K562 (cell line): ENCODE measurements around the gene ATOSA. TPM values are rescaled to one million over a fixed set of nuclear protein-coding genes. Genes with fewer than 3 reads are reported as not detected.

ENCODE experiments used
- BRCA1 ChIP-seq, 2 experiments: fragments of 450-650 bp in 1 of 2; sonication (generic) in 1 of 2; formaldehyde crosslinking in 1 of 2; IDR thresholded peaks; 2 replicates each; pipeline versions ENCODE4 v1.5.0 to v1.6.1; 2017 to 2020; ENCODE audit warnings: mild to moderate bottlenecking in 1 of 2, missing genetic modification reagents in 1 of 2
- DPF2 ChIP-seq: fragments of 450-650 bp; IDR thresholded peaks from 2 replicates; pipeline ENCODE4 v1.6.1; 2016
- ETV1 ChIP-seq: fragments of 450-650 bp; conservative IDR thresholded peaks from 2 replicates; pipeline ENCODE4 v1.6.1; 2016; ENCODE audit warnings: missing genetic modification characterization, control low read depth, low read depth, missing compliant biosample characterization
- FOXM1 ChIP-seq, 2 experiments: fragments of 450-650 bp in 1 of 2; sonication (generic) in 1 of 2; formaldehyde crosslinking in 1 of 2; IDR thresholded peaks; 2 replicates each; pipeline versions ENCODE4 v1.6.1 to v1.9.0; 2017 to 2022; ENCODE audit warnings: low read depth in 2 of 2, mild to moderate bottlenecking in 2 of 2, missing genetic modification reagents in 1 of 2, moderate library complexity in 1 of 2
- MYC ChIP-seq, 2 experiments: fragments of 250-450 bp in 1 of 2; sonication (Bioruptor Pico) in 1 of 2; IDR thresholded peaks; 2 replicates each; pipeline versions ENCODE4 v1.5.1 to v1.6.1; 2012 to 2021; ENCODE audit warnings: low read depth in 2 of 2, borderline replicate concordance in 1 of 2, improper control_type of control experiment in 1 of 2, low read length in 1 of 2, mild to moderate bottlenecking in 1 of 2, moderate library complexity in 1 of 2
- NCOR1 ChIP-seq: fragments of 450-650 bp; IDR thresholded peaks from 2 replicates; pipeline ENCODE4 v1.6.1; 2016; ENCODE audit warnings: mild to moderate bottlenecking, moderate library complexity
- NFIC ChIP-seq: fragments of 450-650 bp; IDR thresholded peaks from 2 replicates; pipeline ENCODE4 v1.6.1; 2017; ENCODE audit warnings: mild to moderate bottlenecking, inconsistent platforms
- RBFOX2 ChIP-seq: fragments of 200-400 bp; formaldehyde crosslinking; IDR thresholded peaks from 2 replicates; pipeline ENCODE4 v1.6.1; 2017; ENCODE audit warnings: low read depth, mild to moderate bottlenecking, low read length, moderate library complexity
- RBM14 ChIP-seq: fragments of 200-400 bp; formaldehyde crosslinking; IDR thresholded peaks from 2 replicates; pipeline ENCODE4 v1.6.1; 2018; ENCODE audit warnings: low read depth, mild to moderate bottlenecking, low read length, moderate library complexity, borderline replicate concordance; ENCODE audit not compliant: insufficient read depth
- RERE ChIP-seq: sonication (generic); formaldehyde crosslinking; IDR thresholded peaks from 2 replicates; pipeline ENCODE4 v1.8.0; 2023; ENCODE audit warnings: missing genetic modification reagents, mild to moderate bottlenecking, borderline replicate concordance
- ZNF274 ChIP-seq: IDR thresholded peaks from 2 replicates; pipeline ENCODE4 v1.6.1; 2011; ENCODE audit warnings: low read depth, mild to moderate bottlenecking, low read length, moderate library complexity, borderline replicate concordance
- polyA plus RNA-seq, 8 experiments: library from polyadenylated mRNA; depleted of rRNA in 4 of 8; stranded (reverse) in 5 of 8; unstranded in 3 of 8; fragments of >200 nt; fragmentation: Nextera tagmentation in 2 of 8; fragmentation: Illumina TruSeq in 1 of 8; extraction: Ambion mirVana in 2 of 8; extraction: Trizol in 1 of 8; gene quantifications; 2 replicates each; pipeline versions ENCODE4 v1.2.1 to v1.2.3, GENCODE V29; 2011 to 2014; ENCODE audit warnings: inconsistent platforms in 1 of 8, missing spikeins in 1 of 8
- total RNA-seq, 7 experiments: library from RNA; depleted of rRNA in 6 of 7; stranded (reverse); fragments of >200 nt in 6 of 7; fragmentation: Illumina TruSeq in 2 of 7; extraction: Trizol in 2 of 7; gene quantifications; 2 replicates each; pipeline versions ENCODE4 v1.2.1 to v1.2.3, GENCODE V29; 2011 to 2021; ENCODE audit warnings: low replicate concordance in 1 of 7
- TF ChIP-seq, protein P1 (sequence below): fragments of 250-450 bp; sonication (Bioruptor Pico); IDR thresholded peaks from 2 replicates; pipeline ENCODE4 v1.5.0; 2021; ENCODE audit warnings: mild to moderate bottlenecking, borderline replicate concordance
- TF ChIP-seq, protein P2 (sequence below): sonication (generic); formaldehyde crosslinking; IDR thresholded peaks from 2 replicates; pipeline ENCODE4 v1.8.1; 2023; ENCODE audit warnings: mild to moderate bottlenecking, missing genetic modification reagents
- TF ChIP-seq, protein P3 (sequence below): fragments of 250-450 bp; sonication (Bioruptor Pico); IDR thresholded peaks from 2 replicates; pipeline ENCODE4 v1.9.0; 2021; ENCODE audit warnings: mild to moderate bottlenecking, inconsistent platforms

Gene ATOSA
- total and polyA plus RNA-seq, 9 of the 15 experiments (the other 6 are each of a cell fraction or from before 2014, with no cell fraction given), result 2.0 to 6.1 (median 3.9) TPM

DNA sequence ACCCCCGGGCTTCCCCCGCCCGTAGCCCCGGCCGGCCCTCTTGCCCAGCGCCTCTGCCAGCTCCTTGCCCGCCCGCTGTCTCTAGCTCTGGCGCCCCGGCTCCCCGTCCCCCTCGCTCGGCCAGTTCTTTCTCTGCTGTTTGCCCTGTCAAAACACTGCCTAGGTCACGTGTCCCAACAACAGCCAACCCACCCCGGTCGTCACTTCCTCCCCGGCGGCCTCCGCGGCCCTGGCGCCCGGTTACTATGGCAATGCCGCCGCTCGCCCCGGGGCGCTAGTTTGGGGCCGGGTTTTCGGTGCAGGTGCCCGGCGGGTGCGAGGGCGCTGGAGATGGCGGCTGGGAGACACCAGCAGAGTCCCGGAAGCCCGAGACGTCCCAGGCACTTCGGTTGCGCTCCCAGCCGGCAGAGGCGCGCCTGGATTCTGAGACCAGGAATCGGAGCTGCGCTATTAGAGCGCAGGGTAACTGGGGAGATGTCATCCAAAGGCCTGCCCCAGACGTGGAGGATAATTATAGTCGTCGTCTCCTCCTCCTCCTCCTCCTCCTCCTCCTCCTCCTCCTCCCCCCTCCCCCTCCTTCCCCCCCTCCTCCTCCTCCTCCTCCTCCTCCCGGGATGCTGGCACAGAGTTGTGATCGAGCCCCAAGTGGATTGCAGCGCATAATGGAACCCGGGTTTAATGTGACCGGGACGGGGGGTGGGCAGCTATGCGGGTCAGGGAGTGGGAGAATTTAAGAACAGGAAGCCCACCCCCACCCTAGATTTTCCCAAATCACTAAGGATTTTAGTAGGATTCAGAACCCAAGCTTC, at the start of gene ATOSA (continued):
- TF ChIP-seq, protein P1, sequence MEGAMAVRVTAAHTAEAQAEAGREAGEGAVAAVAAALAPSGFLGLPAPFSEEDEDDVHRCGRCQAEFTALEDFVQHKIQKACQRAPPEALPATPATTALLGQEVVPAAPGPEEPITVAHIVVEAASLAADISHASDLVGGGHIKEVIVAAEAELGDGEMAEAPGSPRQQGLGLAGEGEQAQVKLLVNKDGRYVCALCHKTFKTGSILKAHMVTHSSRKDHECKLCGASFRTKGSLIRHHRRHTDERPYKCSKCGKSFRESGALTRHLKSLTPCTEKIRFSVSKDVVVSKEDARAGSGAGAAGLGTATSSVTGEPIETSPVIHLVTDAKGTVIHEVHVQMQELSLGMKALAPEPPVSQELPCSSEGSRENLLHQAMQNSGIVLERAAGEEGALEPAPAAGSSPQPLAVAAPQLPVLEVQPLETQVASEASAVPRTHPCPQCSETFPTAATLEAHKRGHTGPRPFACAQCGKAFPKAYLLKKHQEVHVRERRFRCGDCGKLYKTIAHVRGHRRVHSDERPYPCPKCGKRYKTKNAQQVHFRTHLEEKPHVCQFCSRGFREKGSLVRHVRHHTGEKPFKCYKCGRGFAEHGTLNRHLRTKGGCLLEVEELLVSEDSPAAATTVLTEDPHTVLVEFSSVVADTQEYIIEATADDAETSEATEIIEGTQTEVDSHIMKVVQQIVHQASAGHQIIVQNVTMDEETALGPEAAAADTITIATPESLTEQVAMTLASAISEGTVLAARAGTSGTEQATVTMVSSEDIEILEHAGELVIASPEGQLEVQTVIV, result no peak
- TF ChIP-seq, protein P2, sequence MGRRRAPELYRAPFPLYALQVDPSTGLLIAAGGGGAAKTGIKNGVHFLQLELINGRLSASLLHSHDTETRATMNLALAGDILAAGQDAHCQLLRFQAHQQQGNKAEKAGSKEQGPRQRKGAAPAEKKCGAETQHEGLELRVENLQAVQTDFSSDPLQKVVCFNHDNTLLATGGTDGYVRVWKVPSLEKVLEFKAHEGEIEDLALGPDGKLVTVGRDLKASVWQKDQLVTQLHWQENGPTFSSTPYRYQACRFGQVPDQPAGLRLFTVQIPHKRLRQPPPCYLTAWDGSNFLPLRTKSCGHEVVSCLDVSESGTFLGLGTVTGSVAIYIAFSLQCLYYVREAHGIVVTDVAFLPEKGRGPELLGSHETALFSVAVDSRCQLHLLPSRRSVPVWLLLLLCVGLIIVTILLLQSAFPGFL (CRISPR knock-in tag), result no peak
- TF ChIP-seq RBFOX2 (peak; percentile 71), DPF2 (no peak), BRCA1 (IDR thresholded peaks at IDR 0.05) (no peak), BRCA1 (CRISPR knock-in tag; IDR thresholded peaks at IDR 0.05) (no peak), RBM14 (peak; percentile 20; the same call in 1 of the 2 replicates), NCOR1 (no peak), ZNF274 (no peak), RERE (no peak), NFIC (no peak), MYC (IDR thresholded peaks at IDR 0.05; ENCODE audit: low read depth, low read length) (no peak), MYC (CRISPR knock-in tag; IDR thresholded peaks at IDR 0.05; ENCODE audit: borderline replicate concordance, low read depth) (no peak), FOXM1 (IDR thresholded peaks at IDR 0.05; ENCODE audit: low read depth) (no peak), FOXM1 (CRISPR knock-in tag; IDR thresholded peaks at IDR 0.05; ENCODE audit: low read depth) (no peak), ETV1 (tag) (no peak)
- TF ChIP-seq, protein P3, sequence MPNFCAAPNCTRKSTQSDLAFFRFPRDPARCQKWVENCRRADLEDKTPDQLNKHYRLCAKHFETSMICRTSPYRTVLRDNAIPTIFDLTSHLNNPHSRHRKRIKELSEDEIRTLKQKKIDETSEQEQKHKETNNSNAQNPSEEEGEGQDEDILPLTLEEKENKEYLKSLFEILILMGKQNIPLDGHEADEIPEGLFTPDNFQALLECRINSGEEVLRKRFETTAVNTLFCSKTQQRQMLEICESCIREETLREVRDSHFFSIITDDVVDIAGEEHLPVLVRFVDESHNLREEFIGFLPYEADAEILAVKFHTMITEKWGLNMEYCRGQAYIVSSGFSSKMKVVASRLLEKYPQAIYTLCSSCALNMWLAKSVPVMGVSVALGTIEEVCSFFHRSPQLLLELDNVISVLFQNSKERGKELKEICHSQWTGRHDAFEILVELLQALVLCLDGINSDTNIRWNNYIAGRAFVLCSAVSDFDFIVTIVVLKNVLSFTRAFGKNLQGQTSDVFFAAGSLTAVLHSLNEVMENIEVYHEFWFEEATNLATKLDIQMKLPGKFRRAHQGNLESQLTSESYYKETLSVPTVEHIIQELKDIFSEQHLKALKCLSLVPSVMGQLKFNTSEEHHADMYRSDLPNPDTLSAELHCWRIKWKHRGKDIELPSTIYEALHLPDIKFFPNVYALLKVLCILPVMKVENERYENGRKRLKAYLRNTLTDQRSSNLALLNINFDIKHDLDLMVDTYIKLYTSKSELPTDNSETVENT (CRISPR knock-in tag), result no peak
